SW 1271 (cell line): Measurements from ENCODE around the gene GMDS.

Experiments
- DNase-seq, 2 experiments: peaks; one replicate each; lab custom pipeline; 2025; lab: John Stamatoyannopoulos, UW

GMDS gene

GRCh38 chr6:2240961-2241360 lies 4.4 kb downstream of the GMDS start:
- no peak for DNase-seq

- no peak for DNase-seq
These were observed 8.4 kb downstream of the GMDS start for GRCh38 chr6:2237001-2237400.

GRCh38 chr6:2235777-2236495 lies 9.5 kb downstream of the GMDS start:
- DNase-seq: no peak

GRCh38 chr6:2232445-2232844 lies 13.0 kb downstream of the GMDS start:
- no peak for DNase-seq

- peak in 1 of 2 experiments; percentile 11 for DNase-seq
These were observed 14.0 kb downstream of the GMDS start for GRCh38 chr6:2231438-2231837.

GRCh38 chr6:2230659-2231277 lies 14.6 kb downstream of the GMDS start:
- DNase-seq: no peak

GRCh38 chr6:2229742-2230141 lies 15.7 kb downstream of the GMDS start:
- DNase-seq: no peak

GRCh38 chr6:2229039-2229438 lies 16.4 kb downstream of the GMDS start:
- DNase-seq: no peak

- DNase-seq: no peak
These were observed 17.0 kb downstream of the GMDS start for GRCh38 chr6:2228392-2228791.

- no peak for DNase-seq
These were observed 18.6 kb downstream of the GMDS start for GRCh38 chr6:2226775-2227174.

GRCh38 chr6:2225422-2226392 lies 19.7 kb downstream of the GMDS start:
- DNase-seq: no peak

- DNase-seq: no peak
These were observed 20.5 kb downstream of the GMDS start for GRCh38 chr6:2224847-2225382.

- no peak for DNase-seq
These were observed 23.0 kb downstream of the GMDS start for GRCh38 chr6:2222275-2222842.

- peak in 1 of 2 experiments; percentile 5 for DNase-seq
These were observed 23.6 kb downstream of the GMDS start for GRCh38 chr6:2221726-2222274.

GRCh38 chr6:2220154-2220553 lies 25.3 kb downstream of the GMDS start:
- no peak for DNase-seq

- no peak for DNase-seq
These were observed 26.5 kb downstream of the GMDS start for GRCh38 chr6:2218866-2219265.

- no peak for DNase-seq
These were observed 28.5 kb downstream of the GMDS start for GRCh38 chr6:2216794-2217383.

- no peak for DNase-seq
These were observed 30.1 kb downstream of the GMDS start for GRCh38 chr6:2215342-2215741.

GRCh38 chr6:2213086-2213485 lies 32.3 kb downstream of the GMDS start:
- DNase-seq: no peak

GRCh38 chr6:2209226-2209809 lies 36.1 kb downstream of the GMDS start:
- peak in 1 of 2 experiments; percentile 29 for DNase-seq

GRCh38 chr6:2208468-2208867 lies 36.9 kb downstream of the GMDS start:
- no peak for DNase-seq
